ENCODE results near the gene PPP1R14C. TPM values are rescaled to one million over a fixed set of nuclear protein-coding genes. Genes with fewer than 3 reads are reported as not detected.

Gene PPP1R14C
- total RNA-seq, 1 experiment from 2014 or later: not detected

DNA sequence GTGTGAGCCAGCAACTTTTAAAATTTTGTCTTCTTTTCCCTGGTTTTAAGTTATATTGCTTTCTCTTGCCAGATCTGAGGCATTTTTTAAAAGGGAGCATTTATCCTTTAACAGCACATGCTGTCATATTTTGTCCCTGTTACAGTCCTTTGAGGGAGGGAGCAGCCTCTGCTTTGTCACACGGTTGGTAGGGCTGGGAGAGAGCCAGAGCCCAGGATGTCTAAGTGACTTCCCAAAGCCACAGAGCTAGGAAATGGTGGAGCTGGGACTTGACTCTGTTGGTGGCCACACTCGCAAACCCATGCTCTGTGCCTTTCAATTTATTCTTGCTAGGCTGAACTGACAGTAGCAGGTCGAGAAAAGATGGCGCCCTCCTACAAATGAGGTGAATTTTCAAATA is 145.6 kb downstream of the PPP1R14C start:
- DNase-seq (ENCODE audit: extremely low read depth, low read depth): no peak

DNA sequence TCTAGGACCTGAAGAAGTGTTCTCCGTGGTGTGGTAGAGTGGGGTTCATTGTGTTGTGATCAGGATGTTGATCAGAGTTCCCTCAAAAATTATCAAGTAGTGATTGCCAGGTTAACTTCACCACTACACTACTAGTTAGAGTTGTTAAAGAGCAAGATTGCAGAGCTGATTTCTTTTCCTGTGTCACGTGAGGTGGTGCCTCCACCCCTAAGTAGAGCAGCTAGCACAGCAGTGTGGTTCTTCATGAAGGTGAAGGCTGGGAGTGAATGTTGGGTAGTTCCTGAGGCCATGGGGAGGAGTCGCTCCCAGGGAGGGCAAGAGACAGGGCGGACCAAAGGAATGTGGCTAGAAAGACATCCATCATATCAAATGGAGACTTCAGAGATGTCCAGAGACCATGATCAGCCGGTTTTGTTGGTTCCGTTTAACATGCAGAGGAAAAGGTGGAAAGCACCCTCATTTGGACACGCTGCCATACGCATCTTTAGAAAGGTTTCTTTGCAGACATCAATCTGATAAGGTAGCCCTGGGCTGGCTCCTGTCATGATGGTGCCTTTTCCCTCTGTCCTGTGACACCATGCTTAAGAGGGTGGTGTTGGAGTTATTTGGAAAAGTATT is 146.7 kb downstream of the PPP1R14C start:
- DNase-seq (ENCODE audit: extremely low read depth, low read depth): no peak

DNA sequence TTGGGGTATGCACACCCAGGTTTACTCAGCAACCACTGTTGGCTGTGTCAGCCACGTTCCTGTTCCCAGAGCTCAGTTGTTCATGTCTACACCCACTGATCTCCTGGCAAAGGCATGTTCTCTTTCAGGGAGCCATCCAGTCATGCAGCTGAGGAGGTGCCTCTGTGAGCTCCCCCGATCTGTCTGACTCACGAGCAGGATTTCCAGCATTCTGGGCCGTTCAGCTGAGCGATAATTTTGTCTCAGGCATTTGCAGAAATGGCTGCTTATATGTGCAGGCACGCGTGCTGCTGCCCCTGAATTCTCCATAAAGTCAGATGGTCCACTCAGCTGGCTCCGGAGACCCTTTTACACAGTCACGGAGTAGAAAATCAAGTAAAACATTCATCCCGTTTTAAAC is 147.6 kb downstream of the PPP1R14C start:
- no peak for DNase-seq (ENCODE audit: extremely low read depth, low read depth)

DNA sequence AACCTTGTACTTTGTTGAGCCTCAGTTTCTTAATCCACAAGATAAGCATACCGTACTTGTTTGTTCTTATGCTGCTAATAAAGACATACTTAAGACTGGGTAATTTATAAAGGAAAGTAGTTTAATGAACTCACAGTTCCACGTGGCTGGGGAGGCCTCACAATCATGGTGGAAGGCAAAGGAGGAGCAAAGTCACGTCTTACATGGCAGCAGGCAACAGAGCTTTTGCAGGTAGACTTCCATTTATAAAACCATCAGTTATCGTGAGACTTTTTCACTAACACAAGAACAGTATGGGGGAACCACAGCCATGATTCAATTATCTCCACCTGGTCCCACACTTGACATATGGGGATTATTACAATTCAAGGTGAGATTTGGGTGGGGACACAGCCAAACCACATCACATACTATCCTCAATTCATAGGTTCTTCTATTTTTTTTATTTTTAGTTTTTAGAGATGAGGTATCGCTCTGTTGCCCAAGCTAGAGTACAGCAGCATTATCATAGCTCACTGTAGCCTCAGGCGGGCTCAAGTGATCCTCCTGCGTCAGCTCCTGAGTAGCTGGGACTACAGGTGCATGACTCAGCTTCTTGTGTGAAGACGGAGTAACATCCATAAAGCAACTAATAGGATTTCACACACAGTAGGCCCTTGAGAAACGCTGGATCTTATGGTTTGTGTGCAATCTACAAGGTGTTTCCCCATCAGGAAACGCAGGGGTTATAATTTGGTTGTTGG is 149.3 kb downstream of the PPP1R14C start:
- DNase-seq (ENCODE audit: extremely low read depth, low read depth): no peak

DNA sequence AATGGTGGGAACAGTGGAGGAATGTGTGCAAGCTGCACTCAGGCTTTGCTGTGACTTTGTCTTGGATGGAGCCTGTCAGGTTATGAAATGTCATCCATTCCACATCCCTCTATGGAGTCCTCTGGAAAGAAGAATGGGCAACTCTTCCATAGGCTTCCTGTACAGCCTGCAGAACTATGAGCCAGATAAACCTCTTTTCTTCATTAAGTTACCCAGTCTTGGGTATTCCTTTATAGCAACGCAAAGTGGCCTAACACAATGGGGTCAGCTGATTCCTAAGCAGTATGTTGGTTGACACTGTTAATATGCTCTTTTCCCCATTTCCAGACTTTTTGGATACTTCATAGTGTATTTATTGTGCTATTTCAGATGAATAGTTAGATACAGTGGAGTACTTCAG is 150.2 kb downstream of the PPP1R14C start:
- no peak for DNase-seq (ENCODE audit: extremely low read depth, low read depth)

DNA sequence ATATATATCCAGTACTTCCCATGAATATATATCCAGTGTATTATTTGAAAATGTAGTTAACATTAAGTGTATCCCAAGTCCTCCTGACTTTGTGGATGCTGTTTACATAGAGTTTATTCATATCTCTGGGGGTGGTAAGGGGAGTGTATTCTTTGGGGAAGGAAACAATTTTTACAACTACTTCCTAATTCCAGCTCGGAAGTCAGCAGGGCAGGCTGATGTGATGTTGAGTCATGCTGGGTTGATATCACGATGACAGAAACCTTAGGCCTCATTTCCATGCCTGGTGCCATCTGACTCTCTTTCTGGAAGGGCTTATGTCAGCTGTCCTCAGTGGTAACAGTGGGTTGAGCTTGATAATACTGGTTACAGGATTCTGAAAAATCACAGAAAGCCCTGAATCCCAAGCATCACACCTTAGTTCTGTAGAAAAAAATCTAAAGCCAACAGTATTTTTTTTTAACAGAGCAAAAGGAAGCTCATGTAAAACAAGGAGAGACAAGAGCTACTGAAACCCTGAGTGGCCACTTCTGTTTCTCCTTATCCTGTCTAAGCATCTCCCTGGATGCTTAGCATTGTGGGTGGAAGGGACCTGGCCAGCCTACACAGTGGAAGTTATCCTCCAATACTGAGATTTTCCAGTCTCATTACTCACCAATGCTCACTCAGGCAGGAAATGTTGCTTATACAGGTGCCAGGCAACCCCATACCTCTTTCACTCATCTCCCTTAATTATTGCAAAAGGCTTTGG is 150.8 kb downstream of the PPP1R14C start:
- no peak for DNase-seq (ENCODE audit: extremely low read depth, low read depth)

DNA sequence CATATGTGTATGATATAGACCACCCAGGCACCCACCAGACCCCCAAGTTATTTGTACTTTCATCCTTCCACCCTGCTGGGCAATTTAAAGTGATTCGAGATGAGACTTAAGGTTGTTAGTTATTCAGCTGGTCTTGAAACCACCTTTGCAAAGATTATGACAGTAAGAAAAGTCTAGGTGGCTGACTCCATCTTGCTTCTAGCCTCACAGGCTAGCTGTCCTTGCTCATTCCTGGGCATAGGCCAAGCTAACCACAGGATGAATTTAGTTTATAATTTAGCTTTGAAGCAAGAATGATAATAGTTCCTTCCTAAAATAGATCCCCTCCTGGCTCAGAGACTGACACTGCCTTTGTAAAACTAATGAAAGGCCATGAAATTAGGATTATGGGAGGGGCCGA is 154.0 kb downstream of the PPP1R14C start:
- DNase-seq (ENCODE audit: extremely low read depth, low read depth): no peak

DNA sequence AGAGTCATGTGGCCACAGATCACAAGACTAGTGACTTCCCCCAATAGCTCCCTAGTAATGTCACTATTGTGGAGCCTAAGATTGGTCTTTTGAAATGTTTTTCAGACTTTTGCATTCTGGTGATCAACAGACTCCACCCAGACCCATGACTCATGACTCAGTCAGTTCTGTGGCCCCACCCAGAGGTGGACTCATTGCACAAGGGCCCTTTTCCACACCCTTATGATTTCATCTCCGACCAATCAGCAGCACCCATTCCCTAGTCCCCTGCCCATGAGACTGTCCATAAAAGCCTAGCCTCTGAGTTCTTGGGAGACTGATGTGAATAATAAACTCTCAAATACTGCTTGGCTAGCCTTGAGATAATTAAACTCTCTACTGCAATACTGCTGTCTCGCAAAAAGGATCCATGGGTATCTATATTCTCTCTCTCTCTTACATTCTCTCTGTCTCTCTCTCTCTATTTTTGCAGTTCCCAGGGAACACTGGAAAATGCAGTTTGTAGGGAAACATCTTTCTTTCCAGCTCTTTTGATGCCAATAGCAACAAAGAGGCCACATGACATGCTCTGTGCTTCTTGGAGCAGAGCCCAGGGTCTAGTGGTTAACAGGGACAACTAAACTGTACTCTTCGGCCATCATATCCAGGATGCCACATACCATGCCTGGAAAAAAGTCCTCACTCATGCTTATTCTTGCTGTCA is 154.6 kb downstream of the PPP1R14C start:
- no peak for DNase-seq (ENCODE audit: extremely low read depth, low read depth)

DNA sequence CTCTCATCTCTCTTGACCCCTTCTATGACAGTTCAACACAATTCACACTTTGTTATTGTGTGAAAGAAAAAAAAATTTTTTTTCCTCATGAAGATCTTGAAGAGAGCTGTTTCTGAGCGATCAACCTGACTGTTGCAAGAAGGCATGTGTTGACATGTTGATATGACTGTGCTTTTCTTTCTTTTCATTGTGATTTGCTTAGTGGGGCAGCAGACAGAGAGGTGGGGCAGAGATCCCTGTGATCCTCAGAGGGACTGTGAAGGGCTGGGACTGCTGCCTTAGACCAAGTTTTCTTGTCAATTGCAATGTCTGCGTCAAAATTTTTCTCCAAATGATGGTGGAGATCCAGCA is 155.2 kb downstream of the PPP1R14C start:
- no peak for DNase-seq (ENCODE audit: extremely low read depth, low read depth)

DNA sequence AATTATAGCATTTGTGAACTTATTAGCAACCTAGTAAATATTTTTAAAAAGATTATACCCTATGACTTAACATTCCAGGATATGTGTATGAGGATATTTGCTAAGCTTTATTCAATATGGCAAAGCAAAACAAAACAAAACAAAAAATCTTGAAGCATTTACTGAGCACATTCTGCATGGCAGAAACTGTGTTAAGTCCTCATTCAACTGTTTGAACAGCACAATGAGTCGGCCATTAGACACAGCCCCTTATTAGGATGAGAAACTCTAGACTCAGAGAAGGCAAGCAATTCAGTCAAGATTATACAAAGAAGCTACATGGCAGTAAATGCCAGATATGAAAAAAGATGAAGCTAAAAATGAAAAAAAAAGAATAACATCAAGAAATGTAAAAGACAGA is 155.8 kb downstream of the PPP1R14C start:
- no peak for DNase-seq (ENCODE audit: extremely low read depth, low read depth)

Small RNAs within 50 kb of the gene (small RNA-seq; reads per million reads assigned to genes)
- 0.02 to 0.06 reads per million in 2 experiments for gene RF01210

Other genes with a start within 250 kb of the PPP1R14C start
- gene RAET1E, start 244.9 kb upstream of the PPP1R14C start, total RNA-seq (2014; rRNA removed; shearing (Covaris generic)): 9.7 and 9.9 TPM in 2 replicates
- gene RAET1G, start 219.9 kb upstream of the PPP1R14C start, total RNA-seq (2014; rRNA removed; shearing (Covaris generic)): 1.1 and 1.2 TPM in 2 replicates
- 3.8 and 4.5 TPM in 2 replicates for gene ULBP2, start 201.0 kb upstream of the PPP1R14C start, total RNA-seq (2014; rRNA removed; shearing (Covaris generic))
- gene ULBP1, start 179.1 kb upstream of the PPP1R14C start, total RNA-seq (2014; rRNA removed; shearing (Covaris generic)): 7.2 and 7.7 TPM in 2 replicates
- 0.20 TPM in 1 of 2 replicates, not detected in the other for gene RAET1L, start 117.5 kb upstream of the PPP1R14C start, total RNA-seq (2014; rRNA removed; shearing (Covaris generic))
- 6.5 and 9.4 TPM in 2 replicates for gene ULBP3, start 73.9 kb upstream of the PPP1R14C start, total RNA-seq (2014; rRNA removed; shearing (Covaris generic))
- gene IYD, start 226.0 kb downstream of the PPP1R14C start, total RNA-seq (2014; rRNA removed; shearing (Covaris generic)): not detected in 2 replicates

All from NCI-H460 (cell line).